ENCODE results near the gene RNF220. TPM values are rescaled to one million over a fixed set of nuclear protein-coding genes. Genes with fewer than 3 reads are reported as not detected.

The RNF220 gene
- total and polyA plus RNA-seq, 2 of the 13 experiments (the other 11 are each of a cell fraction or from before 2014, with no cell fraction given): 48.2 to 72.1 TPM

- Histone ChIP-seq H3K9ac (ENCODE audit: insufficient read depth, low read depth, low read length) (no peak overlapping the region), H3K9me3 (ENCODE audit: low read length) (no peaks in the 10 kb centered on the region), H4K20me1 (ENCODE audit: insufficient read depth, low read length) (no peaks in the 10 kb centered on the region), H3K4me2 (ENCODE audit: low read depth, low read length) (no peak overlapping the region), H3K36me3 (replicated peaks in 1 of 2; ENCODE audit: control insufficient read depth in 1 of 2, insufficient read depth in 2 of 2, low read length in 2 of 2) (peaks cover 0 to 3% of the 10 kb centered on the region in 2 experiments; a peak in 1 of 5 replicates), H3K27me3 (ENCODE audit: control insufficient read depth in 1 of 2, insufficient read depth in 2 of 2, low read length in 2 of 2) (0 out of 5 replicates have a peak, but pooled peaks cover 0 to 3% of the 10 kb centered on the region in 2 experiments), H3K4me3 (replicated peaks in 1 of 3; ENCODE audit: insufficient read depth in 1 of 3, low read depth in 2 of 3, low read length in 3 of 3) (no peak overlapping the region), H2AFZ (ENCODE audit: low read length) (no peak overlapping the region), H3K4me1 (ENCODE audit: insufficient read depth, low read length) (0 out of 2 replicates have a peak, but pooled peaks cover 10% of the 10 kb centered on the region), H3K79me2 (ENCODE audit: insufficient read depth, low read length) (no peaks in the 10 kb centered on the region), H3K27ac (ENCODE audit: extremely low read length, insufficient read depth, low read length) (no peak overlapping the region)
- CTCF ChIA-PET (ENCODE audit: low intra/inter-chr PET ratio, low total read pairs): no interaction called here
- ATAC-seq (no peak), DNase-seq (ENCODE audit: low spot score) (no peak), FAIRE-seq (no peak)
- no TSS peak for BruUV-seq (replicated peaks)
- intact Hi-C loops (cut with micrococcal nuclease; ENCODE audit: unreplicated experiment): no loop called here
- in situ Hi-C loops (cut with HindIII; ENCODE audit: extremely low pct_ligation_motif_present, low pct_unique_long_range_greater_than_20kb): no loop called here
- 83% methylated on average over 8 of the region's 8 CpGs for WGBS (ENCODE audit: low lambda C conversion rate)
- POLR2A ChIA-PET: no interaction called here
- TF ChIP-seq EP300 (IDR thresholded peaks at IDR 0.05; ENCODE audit: low read depth in 2 of 2, low read length in 2 of 2) (no peak), EP300 (CRISPR knock-in tag; IDR thresholded peaks at IDR 0.05; ENCODE audit: borderline replicate concordance) (no peak), ZBTB40 (IDR thresholded peaks at IDR 0.05) (no peak), ZBTB40 (CRISPR knock-in tag; IDR thresholded peaks at IDR 0.05) (no peak), JUND (CRISPR knock-in tag; IDR thresholded peaks at IDR 0.05) (no peak), CBX1 (IDR thresholded peaks at IDR 0.05; ENCODE audit: low read depth) (no peak), GLMP (CRISPR knock-in tag; IDR thresholded peaks at IDR 0.05; ENCODE audit: borderline replicate concordance) (no peak), ZNF512 (CRISPR knock-in tag; IDR thresholded peaks at IDR 0.05) (no peak), MYPOP (CRISPR knock-in tag; IDR thresholded peaks at IDR 0.05) (no peak), JUNB (CRISPR knock-in tag; IDR thresholded peaks at IDR 0.05; ENCODE audit: borderline replicate concordance) (no peak)
Observed at GRCh38 chr1:44425341-44426082, 20.5 kb downstream of the RNF220 start.
